OCI-LY7 (cell line): ENCODE results near the gene TMEM184B.

Source experiments
- CTCF ChIP-seq: fragments of 200-600 bp; sonication (generic); conservative IDR thresholded peaks from 2 replicates; pipeline ENCODE4 v1.5.1; 2014; ENCODE audit warnings: mild to moderate bottlenecking, antibody characterized with exemption, low read length, moderate library complexity, mixed read lengths
- EZH2phosphoT487 ChIP-seq: fragments of 200-600 bp; sonication (generic); IDR thresholded peaks from 2 replicates; pipeline ENCODE4 v1.6.1; 2018; ENCODE audit warnings: low read depth, borderline replicate concordance, mild to moderate bottlenecking, mixed run types, antibody characterized with exemption, low read length, moderate library complexity, mixed read lengths

GRCh38 chr22:38249803-38250642 is 22.8 kb downstream of the TMEM184B start:
- TF ChIP-seq CTCF: no peak
- TF ChIP-seq EZH2phosphoT487: no peak
